GM18519 (cell line): Measurements from ENCODE around the gene ZNF644.
"Not testable (repeated sequence)": the region's sequence is repeated elsewhere in the genome, so short reads cannot be mapped to it uniquely, and the experiment has no call there.

Experiments used
- ATAC-seq: cut with Tn5 transposase; IDR thresholded peaks from one replicate; pipeline ENCODE4 v1.9.1; 2021; ENCODE audit warnings: mild to moderate bottlenecking, moderate library complexity; ENCODE audit not compliant: unreplicated experiment, low FRiP score

ZNF644 gene

DNA sequence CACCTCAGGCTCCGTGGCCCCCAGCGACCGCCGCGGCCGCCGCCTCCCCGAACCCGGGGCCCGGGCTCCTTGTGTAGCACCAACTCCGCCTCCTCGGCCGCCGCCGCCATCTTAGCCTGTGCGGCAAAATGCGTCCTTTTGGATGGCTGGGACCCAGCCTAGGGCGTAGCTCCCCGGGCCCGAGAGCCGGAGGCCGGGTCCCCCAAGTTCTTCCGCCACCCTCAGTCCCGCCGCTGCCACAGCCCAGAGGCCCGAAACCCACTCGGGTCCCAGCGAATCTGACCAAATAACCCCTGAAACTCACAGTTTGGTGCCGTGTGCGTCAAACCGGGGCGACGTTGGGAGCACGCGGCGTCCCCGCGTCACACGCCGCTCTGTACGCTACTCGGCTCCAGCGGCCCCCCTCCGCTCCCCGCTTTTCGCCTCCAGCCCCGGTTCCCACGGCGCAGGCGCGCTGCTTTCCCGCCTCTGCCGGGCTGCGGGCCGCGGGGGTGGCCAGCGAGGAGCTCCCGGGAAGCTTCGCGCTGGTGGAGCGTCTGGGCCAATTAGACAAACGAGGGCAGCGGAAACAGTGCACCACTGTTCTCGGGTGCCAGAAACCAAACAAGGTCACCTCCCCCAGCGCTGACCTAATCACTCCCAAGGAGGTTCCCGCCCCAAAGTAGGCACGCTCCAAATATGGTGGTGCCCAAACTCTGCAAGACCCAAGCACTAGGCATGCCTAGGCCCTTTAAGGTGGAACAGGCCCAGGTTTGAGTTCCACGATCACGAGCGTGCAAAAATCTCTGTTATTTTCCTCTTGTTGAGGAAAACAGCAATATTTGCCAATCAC lies at the start of gene ZNF644:
TSS of gene ZNF644 (minus strand) at position 350 of the 832 bp plus-strand sequence. CDS start 39,682 bp downstream, outside the sequence.
- ATAC-seq = peak; percentile 67

DNA sequence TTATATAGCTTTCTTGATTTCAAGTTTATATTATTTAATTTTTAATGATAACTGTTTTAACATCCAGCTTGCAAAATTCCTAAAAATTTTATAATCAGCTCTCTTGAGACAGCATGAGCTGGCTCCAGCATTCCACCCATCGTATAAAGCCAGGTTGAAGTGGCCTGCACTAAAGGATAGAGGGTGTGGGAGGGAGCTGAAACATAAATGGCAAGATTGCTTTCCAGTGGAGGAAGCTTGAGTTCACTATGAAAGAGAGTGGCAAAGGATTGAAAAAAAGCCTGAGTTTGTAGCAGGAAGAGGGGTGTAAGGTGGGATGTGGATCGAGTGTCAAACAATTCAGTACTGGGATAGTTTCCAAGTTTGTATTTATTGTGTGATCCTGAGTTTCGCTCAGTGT lies 48.5 kb upstream of the ZNF644 start:
- no peak for ATAC-seq

DNA sequence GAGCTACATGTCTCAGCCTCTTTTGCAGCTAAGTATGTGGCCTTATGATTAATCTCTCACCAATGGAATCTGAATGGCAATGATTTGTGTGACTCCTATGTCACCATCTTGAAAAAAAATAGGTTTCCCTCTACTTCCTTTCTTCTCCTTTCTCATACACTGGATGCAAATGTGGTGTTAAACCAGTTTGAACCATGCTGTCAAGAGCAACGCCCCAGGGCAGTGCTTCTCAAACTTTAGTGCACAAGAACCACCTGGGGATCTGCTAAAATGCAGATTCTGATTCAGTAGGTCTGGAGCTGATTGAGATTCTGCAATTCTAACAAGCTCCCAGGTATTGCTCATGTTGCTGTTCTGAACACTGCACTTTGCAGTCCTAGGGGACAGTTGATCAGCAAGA lies 44.7 kb upstream of the ZNF644 start:
- ATAC-seq = no peak

DNA sequence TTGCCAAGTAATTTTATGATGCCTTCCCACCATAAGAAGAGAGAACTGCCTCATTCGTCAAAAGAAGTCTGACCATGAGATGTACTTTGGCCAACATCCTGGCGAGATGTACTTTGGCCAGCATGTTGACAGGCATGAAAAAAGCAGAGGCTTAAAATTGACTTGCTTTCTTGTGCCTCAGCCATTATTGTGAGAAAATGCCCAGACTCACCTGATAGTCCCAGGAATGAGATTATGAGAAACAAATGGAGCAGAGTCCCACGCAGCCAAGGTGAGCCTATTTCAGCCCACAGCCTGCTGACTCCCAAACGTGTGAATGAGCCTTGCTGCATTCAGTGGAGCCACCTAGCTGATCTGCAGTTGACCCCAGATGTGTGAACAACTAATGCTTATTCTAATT lies 43.5 kb upstream of the ZNF644 start:
- no peak for ATAC-seq

DNA sequence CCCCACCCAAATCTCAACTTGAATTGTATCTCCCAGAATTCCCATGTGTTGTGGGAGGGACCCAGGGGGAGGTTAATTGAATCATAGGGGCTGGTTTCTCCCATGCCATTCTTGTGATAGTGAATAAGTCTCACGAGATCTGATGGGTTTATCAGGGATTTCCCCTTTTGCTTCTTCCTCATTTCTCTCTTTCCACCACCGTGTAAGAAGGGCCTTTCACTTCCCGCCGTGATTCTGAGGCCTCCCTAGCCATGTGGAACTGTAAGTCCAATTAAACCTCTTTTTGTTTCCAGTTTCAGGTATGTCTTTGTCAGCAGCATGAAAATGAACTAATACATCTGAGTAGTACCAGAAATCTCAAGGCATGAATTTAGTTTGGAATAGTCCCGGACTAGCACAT lies 41.6 kb upstream of the ZNF644 start:
- ATAC-seq = not testable (repeated sequence)

DNA sequence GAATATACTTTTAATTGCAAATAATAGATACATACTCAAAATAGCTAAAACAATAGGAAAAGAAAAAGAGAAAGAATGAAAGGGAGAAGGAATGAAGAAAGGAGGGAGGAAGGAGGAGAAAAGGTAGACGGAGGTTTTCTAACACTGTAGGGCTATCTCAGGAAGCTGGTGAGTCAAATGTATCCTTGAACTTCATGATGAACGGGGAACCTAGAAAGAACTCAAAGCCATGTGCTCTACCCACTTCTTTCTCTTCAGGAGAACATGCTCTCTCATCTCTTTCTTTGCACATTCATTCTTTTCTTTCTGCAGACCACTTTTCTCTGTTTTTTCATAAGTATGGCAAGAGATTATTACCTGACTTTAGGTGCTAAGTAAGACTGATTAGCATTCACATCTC lies 37.3 kb upstream of the ZNF644 start:
- no peak for ATAC-seq

DNA sequence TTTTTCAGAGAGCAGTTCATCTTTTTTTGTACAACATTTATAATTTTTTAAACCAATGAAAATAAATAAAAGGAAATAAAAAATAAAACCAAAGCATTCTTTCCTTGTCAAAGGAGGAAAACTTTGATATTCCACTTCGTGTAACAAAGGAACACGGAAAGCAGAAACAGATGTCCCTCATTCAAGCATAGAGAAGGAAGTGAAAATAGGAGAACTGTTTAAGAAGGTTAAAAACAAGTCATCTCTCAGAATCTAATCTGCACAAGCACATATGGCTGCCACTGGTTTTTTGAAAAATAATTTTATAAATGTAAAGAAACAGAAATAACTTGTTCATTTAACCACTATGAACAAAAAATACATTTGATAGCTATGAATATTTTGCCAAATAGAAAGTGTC lies 35.9 kb upstream of the ZNF644 start:
- peak; percentile 51 for ATAC-seq

DNA sequence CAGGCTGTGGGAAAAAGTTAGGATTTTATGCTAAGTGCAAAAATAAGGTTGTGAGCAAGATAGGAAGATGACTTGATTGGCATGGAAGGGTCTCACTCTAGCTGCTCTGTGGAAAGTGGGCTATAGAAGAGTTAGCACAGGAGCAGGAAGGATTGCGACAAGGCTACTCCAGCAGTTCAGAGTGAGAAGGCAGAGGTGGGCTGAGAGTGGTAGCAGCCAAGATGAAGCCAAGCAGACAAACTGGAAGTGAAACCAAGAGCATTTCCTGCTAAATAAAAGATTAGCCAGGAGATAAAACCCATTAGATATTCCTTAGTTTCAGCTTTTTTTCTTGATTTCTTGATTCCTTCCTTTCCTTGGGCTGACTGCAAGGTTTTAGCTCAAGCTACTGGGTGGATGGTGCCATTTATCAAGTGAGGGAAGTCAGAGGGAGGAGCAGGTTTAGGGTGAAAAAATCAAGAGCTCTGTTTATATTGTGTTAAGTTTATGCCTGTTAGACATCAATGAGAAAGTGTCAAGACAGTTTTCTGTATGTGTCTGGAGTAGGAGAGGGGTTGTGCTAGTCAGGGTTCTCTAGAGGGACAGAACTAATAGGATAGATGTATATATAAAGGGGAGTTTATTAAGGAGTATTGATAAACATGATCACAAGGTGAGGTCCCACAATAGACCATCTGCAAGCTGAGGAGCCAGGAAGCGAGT lies 33.1 kb upstream of the ZNF644 start:
- ATAC-seq = peak; percentile 56

DNA sequence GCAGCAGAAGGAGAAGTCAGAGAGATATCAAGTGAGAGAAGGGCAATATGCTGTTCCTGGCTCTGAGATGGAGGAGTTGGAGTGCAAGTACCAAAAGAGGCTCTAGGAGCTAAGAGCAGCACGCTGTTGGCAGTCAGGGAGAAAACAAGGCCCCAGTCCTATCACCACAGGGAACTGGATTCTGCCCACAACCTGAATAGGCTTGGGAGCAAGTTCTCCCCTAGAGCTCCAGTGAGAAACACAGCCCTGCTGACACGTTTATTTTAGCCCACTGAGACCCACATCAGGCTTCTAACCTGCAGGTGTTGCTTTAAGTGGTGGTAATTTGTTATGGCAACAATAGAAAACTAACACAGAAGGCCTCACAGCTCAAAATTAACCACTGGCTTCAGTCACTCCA lies 31.8 kb upstream of the ZNF644 start:
- no peak for ATAC-seq

DNA sequence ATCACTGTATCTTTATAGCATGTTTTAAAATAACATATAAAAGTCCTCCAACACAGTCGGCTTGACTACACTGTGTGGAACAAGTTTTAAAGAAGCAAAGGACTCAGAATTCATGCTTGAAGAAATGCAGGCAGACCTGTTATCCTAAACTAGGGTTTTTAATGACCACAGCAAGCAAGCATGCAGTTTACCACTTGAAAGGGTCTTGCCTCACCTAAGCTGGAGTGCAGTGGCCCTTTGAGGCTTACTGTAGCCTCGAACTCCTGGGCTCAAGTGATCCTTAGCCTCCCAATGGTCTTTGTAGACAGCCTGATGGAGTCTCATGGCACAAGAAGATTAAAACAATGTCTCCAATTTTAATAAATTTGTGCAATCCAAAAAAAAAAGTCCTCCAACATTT lies 27.7 kb upstream of the ZNF644 start:
- not testable (repeated sequence) for ATAC-seq

DNA sequence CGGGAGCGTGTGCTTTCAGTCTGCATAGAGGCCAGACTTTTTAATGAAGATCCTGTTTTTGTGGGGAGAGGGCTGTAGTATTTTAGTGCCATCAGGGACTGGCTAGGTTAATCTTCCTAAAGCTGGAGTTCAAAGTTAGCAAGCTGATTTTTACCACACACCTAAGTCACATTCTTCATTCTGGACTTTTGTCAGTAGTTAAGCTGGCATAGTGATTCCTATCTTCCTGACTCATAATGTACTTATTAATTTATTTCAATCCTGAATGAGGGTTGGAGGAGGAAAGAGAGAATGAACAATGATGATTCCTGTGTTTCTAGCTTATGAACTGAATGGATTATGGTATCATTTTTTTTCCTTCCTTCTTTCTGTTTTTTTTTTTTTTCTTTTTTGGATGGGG lies 24.9 kb upstream of the ZNF644 start:
- no peak for ATAC-seq

DNA sequence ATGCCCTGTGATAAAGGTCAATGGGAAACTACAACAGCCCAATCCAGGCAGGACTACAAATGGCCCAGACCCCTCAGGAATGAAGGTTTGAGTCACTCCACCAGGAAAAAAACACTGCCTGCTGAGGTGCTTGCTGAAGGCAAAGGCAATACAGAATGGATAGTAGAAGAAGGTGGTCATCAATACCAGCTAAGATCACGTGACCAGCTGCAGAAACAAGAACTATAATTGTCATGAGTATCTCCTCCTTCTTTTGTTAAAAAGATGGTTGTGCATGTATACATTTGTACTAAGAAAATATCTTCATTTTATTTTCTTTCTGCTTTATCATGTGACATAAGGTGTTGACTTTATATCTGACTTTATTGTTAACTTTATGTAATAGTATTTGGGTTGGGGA lies 23.4 kb upstream of the ZNF644 start:
- no peak for ATAC-seq

DNA sequence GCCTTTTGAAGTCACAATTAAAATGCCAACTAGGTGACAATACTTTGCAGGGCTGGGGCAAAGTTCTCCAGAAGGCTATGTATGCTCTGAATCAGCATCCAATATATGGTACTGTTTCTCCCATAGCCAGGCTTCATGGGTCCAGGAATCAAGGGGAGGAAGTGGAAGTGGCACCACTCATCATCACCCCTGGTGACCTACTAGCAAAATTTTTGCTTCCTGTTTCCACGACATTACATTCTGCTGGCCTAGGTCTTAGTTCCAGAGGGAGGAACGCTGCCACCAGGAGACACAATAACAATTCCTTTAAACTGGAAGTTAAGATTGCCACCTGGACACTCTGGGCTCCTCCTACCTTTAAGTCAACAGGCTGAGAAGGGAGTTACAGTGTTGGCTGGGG lies 22.9 kb upstream of the ZNF644 start:
- ATAC-seq = not testable (repeated sequence)

DNA sequence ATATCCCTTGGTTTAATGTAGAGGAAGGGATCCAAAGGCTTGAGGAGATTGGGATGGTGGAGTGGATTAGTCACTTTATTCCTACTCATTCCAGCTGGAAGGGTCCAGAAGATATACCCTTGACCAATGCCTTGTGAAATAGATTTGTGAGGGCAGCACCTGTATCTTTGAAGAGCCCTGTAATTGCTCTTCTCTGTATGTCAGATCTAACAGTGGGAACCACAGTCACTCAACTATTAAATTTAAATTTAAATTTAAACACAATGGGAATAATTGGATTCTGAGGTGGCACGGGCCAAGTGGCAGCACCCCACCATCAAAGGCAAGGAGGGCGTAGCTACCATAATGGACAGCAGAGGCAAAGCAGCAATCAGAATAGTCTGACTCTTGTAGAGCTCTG lies 20.5 kb upstream of the ZNF644 start:
- not testable (repeated sequence) for ATAC-seq

DNA sequence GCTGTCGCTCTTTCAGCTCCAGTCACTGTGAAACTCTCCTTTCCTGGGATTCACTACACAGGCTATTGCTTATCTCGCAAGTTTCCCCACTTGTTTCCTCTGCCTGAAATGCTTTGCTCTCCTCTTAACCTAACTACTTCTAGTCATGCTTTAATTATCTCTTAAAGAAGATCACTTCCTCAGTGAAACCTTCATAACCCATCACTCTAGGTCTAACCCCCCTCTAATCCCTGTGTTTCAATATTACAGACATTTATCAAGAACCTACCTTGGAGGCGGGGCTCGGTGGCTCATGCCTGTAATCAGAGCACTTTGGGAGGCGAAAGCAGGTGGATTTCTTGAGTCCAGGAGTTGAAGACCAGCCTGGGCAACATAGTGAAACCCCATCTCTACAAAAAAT lies 16.7 kb upstream of the ZNF644 start:
- no peak for ATAC-seq

DNA sequence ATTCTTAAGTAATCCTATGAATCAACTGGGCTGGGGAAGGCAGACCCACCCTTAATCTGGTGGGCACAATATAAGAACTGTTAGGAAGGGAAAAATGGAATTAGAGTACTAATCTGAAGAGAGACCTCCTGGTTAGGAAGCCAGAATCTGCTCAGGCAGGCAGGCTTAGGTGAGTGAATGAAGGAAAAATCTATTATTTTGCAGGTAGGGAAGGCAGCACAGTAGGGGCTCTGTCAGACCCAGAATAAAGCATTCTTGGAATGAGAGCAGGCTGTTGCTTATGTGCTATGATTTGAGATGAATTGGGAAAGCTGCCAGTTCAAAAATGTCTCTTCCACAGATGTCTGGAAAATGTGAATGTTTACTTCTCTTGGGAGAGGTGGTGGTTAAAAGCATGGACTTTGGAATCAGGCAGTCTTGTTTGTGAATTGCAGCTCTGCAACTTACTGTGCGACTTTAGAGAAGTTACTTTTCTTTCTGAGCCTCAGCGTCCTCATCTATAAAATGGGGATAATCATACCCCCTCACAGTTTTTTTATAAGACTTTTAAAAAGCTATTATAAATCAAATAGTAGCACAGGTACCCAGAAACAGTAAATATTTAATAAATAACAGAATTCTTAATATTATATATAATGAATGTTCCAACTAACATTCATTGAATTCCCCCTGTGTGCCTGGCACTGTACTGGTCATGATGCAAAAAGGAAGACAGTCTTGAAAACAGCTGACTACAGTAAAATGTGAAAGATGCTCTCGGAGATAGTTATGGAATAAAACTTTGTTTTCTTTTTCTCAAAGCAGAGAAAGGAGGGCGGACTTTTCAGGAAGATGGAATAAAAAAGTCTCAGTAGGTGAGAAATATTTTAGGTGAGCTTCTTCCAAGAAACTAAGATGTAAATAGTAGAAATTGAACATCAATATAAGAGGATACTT lies 15.3 kb upstream of the ZNF644 start:
- no peak for ATAC-seq

DNA sequence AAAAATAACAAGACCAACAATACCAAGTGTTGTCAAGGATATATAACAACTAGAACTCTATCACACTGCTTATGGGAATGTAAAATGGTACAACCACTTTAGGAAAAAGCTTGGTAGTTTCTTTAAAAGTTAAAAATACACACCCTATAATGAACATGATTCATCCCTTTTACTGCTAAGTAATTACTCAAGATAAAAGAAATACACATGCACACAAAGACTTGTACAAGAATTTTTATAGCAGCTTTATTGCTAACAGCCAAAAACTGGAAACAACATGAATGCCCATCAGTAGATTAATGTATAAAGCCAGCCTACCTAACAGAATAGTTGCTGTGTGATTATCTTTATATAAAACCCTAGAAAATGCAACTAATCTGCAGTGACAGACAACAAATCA lies 10.5 kb upstream of the ZNF644 start:
- ATAC-seq = no peak

DNA sequence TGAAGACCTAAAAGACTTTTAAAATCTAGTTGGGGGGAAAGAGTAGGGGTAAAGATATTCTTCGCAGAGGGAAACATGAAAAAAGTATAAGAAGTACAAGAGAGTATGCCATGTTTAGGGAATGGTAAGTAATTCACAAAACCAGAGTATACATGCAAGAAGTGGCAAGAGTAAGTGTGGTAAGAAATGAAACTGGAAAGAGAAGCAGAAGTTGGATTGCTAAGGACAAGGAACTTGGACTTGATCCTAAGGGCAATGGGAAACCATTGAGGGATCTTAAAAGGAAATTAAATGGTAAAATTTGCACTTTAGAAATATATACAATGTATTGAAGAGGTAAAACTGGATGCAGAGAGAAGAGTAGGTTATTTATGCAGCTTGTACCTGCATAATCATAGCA lies 9.2 kb upstream of the ZNF644 start:
- no peak for ATAC-seq

DNA sequence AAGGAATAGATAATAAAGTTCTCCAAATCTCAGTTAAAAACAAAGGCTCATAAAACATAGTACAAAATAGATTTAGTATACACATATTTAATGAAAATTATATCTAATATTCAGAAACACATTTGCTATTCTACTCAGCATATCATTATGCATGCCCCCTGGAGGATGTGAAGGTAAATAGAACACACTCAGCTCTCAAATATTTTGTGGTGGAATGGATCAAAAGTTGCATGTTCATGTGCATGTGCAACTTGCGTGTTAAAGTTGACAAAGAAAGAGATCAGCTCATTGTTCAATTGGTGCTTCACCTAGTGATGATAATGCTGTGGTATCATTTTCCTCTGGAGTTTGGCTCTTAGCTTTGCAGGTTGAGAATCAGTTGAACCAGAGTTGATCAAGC lies 4.9 kb upstream of the ZNF644 start:
- no peak for ATAC-seq

DNA sequence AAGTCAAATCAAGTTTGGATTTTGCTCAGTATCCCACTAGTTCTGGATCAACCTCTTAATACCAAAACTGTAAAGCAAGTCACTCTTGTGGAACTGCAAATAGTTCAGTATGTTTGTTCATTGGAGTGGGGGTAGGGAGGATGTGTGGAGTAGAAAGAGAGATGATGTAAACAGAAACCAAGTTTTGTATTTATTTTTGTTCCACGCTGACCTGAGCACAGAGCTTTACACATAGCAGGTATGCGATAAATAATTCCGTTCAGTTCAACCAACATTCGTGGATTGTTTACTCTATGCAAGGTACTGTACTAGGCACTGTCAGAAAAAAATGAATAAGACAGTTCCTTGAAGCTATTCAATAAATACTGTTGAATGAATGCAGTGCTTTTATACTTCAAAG lies 4.5 kb upstream of the ZNF644 start:
- ATAC-seq = peak; percentile 30
